Measurements from ENCODE around the gene GLB1L2. TPM values are rescaled to one million over a fixed set of nuclear protein-coding genes. Genes with fewer than 3 reads are reported as not detected.

The GLB1L2 gene
- total and polyA plus RNA-seq, 2 of the 4 experiments (the other 2 are of a cell fraction), result under 0.01 to 0.26 TPM

- no peaks in the 10 kb centered on the region for H4K20me1 ChIP-seq (ENCODE audit: insufficient read depth, low read length)
- no peak overlapping the region for H3K4ac ChIP-seq (ENCODE audit: low read depth, low read length)
- TF ChIP-seq SMC3 (IDR thresholded peaks at IDR 0.05; ENCODE audit: low read depth, low read length) (no peak), MAZ (IDR thresholded peaks at IDR 0.05; ENCODE audit: borderline replicate concordance, low read depth, low read length) (no peak), POLR2A (IDR thresholded peaks at IDR 0.05; ENCODE audit: low read depth, low read length) (no peak), CEBPB (IDR thresholded peaks at IDR 0.05; ENCODE audit: low read depth, low read length) (no peak), RAD21 (IDR thresholded peaks at IDR 0.05; ENCODE audit: low read length) (no peak), RCOR1 (IDR thresholded peaks at IDR 0.05; ENCODE audit: insufficient replicate concordance, low read length) (no peak)
- TF ChIP-seq, protein P1, sequence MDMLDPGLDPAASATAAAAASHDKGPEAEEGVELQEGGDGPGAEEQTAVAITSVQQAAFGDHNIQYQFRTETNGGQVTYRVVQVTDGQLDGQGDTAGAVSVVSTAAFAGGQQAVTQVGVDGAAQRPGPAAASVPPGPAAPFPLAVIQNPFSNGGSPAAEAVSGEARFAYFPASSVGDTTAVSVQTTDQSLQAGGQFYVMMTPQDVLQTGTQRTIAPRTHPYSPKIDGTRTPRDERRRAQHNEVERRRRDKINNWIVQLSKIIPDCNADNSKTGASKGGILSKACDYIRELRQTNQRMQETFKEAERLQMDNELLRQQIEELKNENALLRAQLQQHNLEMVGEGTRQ (IDR thresholded peaks at IDR 0.05; ENCODE audit: low read depth, low read length), result no peak
- H3K9me3 ChIP-seq (ENCODE audit: control insufficient read depth, insufficient read depth, low read length), result peaks cover 42% of the 10 kb centered on the region
- no peak overlapping the region for H2AK5ac ChIP-seq (ENCODE audit: low read depth, low read length)
- no peaks in the 10 kb centered on the region for H3K79me1 ChIP-seq (ENCODE audit: low read depth in 1 of 2, low read length in 2 of 2)
- POLR2A ChIA-PET (ENCODE audit: unreplicated experiment), result no interaction called here
- no TSS peak for BruUV-seq (replicated peaks)
- H3K9ac ChIP-seq (ENCODE audit: low read depth, low read length), result no peak overlapping the region
- no peak overlapping the region for H2AK9ac ChIP-seq (replicated peaks; ENCODE audit: low read depth, low read length, poor library complexity)
- no peak overlapping the region for H2BK15ac ChIP-seq (ENCODE audit: low read depth, low read length)
- H3K27ac ChIP-seq (ENCODE audit: insufficient read depth, low read length), result no peak overlapping the region
- H4K5ac ChIP-seq (ENCODE audit: low read depth, low read length), result no peak overlapping the region
- dilution Hi-C loops (cut with HindIII; ENCODE audit: low sequenced_read_pairs, unreplicated experiment) (no loop called here), intact Hi-C loops (cut with micrococcal nuclease) (no loop called here), in situ Hi-C loops (cut with MboI; ENCODE audit: low sequenced_read_pairs) (no loop called here)
- CTCF ChIA-PET, result no interaction called here
- H3K9me1 ChIP-seq (ENCODE audit: insufficient read depth, low read length), result no peaks in the 10 kb centered on the region
- no peak overlapping the region for H4K91ac ChIP-seq (ENCODE audit: insufficient read depth, low read depth, low read length)
- no peak overlapping the region for H3K4me2 ChIP-seq (ENCODE audit: low read depth, low read length)
- H3K4me3 ChIP-seq (ENCODE audit: insufficient read depth, low read depth, low read length), result no peak overlapping the region
- H2BK20ac ChIP-seq (ENCODE audit: low read depth, low read length), result no peak overlapping the region
- WGBS, 2 experiments (ENCODE audit: extremely low coverage in 2 of 2, insufficient read length in 1 of 2), result 51% methylated on average over 7 of the region's 8 CpGs; no CpG with 5 or more reads in 1 of the 2 experiments
- no peak overlapping the region for H2BK5ac ChIP-seq (ENCODE audit: low read depth, low read length, poor library complexity, severe bottlenecking)
- DNase-seq, result no peak
- H3K56ac ChIP-seq (ENCODE audit: extremely low read depth, insufficient read depth, low read length), result no peak overlapping the region
- H3K18ac ChIP-seq (ENCODE audit: low read depth, low read length), result no peak overlapping the region
- H3K4me1 ChIP-seq (ENCODE audit: control insufficient read depth, insufficient read depth, low read length), result no peaks in the 10 kb centered on the region
- no peaks in the 10 kb centered on the region for H3K27me3 ChIP-seq (ENCODE audit: control insufficient read depth, insufficient read depth, low read length)
- H2AFZ ChIP-seq (replicated peaks; ENCODE audit: low read length, poor library complexity), result no peak overlapping the region
- no peak for ATAC-seq (ENCODE audit: low read depth)
- no peak overlapping the region for H3K23ac ChIP-seq (ENCODE audit: low read depth, low read length)
- H3K14ac ChIP-seq (replicated peaks; ENCODE audit: low read depth, low read length), result no peak overlapping the region
- H2BK120ac ChIP-seq (ENCODE audit: low read depth, low read length), result no peak overlapping the region
- H4K8ac ChIP-seq (ENCODE audit: low read depth in 2 of 2, low read length in 2 of 2), result no peak overlapping the region
- no peaks in the 10 kb centered on the region for H3K36me3 ChIP-seq (ENCODE audit: control insufficient read depth, insufficient read depth, low read length)
These were observed 67.5 kb downstream of the GLB1L2 start for GRCh38 chr11:134399293-134399654.
